ENCODE data around the gene RPS3.

The RPS3 gene

GRCh38 chr11:75434886-75435570 lies 35.7 kb downstream of the RPS3 start:
- DNase-seq (ENCODE audit: low read depth in 2 of 2) = no peak

DNA sequence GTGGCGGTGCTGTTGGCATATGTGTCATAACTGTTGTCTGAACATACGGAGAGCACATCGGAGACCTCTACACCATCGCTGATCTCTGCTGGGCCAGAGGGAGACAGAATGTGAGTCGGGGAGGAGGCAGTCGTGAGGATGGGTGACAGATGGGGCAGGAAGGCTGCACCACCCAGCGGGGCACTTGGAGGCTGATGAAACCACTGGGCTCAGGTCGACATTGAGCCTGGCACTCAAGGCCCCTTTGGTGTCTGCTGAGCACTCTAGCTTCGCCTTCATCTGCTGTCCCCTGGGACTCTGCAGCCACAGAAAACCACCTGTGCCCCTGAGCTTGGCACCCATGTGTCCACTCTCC lies 36.2 kb downstream of the RPS3 start:
- DNase-seq (ENCODE audit: low read depth in 2 of 2) = no peak

DNA sequence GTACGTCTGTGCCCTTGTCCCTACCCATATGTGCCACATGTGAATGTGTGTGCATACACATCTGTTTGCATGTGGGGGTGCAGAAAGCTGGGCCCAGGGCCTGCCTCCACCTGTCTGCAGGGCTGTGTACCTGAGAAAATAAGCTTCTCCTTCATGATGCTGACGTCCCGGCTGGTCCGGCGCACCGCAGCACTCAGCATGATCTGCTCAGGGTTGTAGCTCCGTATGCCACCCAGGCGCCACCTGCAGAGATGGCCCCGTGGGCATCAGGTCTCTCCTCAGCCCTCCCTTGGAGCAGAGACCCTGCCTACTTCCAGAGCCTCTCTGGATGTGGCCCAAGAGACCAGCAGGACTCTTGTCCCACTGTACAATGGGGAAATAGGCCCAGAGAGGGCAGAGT lies 37.5 kb downstream of the RPS3 start:
- DNase-seq (ENCODE audit: low read depth in 2 of 2) = no peak

GRCh38 chr11:75437966-75438659 lies 38.8 kb downstream of the RPS3 start:
- no peak for DNase-seq (ENCODE audit: low read depth in 2 of 2)

- DNase-seq (ENCODE audit: low read depth in 2 of 2) = no peak
Measured at GRCh38 chr11:75439026-75439425, 39.7 kb downstream of the RPS3 start.

- no peak for DNase-seq (ENCODE audit: low read depth in 2 of 2)
Measured at GRCh38 chr11:75439495-75440120, 40.3 kb downstream of the RPS3 start.

- DNase-seq (ENCODE audit: low read depth in 2 of 2) = no peak
Measured at GRCh38 chr11:75440960-75441803, 41.9 kb downstream of the RPS3 start.

DNA sequence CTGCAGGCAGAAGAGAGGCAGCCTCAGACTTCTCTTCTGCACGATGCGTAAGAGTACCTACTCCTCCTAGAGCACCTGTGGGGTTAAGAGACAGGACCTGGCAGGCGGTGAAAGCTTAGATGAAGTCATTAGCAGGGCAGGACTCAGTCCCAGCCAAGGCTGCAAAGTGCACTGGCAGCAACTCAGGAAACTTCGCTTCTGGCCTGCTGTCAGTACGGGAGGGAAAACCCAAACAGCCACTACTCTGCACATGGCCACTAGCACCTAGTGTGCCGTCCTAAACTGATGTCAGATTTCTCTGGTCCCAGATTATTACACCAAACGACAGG lies 42.5 kb downstream of the RPS3 start:
- no peak for DNase-seq (ENCODE audit: low read depth in 2 of 2)

DNA sequence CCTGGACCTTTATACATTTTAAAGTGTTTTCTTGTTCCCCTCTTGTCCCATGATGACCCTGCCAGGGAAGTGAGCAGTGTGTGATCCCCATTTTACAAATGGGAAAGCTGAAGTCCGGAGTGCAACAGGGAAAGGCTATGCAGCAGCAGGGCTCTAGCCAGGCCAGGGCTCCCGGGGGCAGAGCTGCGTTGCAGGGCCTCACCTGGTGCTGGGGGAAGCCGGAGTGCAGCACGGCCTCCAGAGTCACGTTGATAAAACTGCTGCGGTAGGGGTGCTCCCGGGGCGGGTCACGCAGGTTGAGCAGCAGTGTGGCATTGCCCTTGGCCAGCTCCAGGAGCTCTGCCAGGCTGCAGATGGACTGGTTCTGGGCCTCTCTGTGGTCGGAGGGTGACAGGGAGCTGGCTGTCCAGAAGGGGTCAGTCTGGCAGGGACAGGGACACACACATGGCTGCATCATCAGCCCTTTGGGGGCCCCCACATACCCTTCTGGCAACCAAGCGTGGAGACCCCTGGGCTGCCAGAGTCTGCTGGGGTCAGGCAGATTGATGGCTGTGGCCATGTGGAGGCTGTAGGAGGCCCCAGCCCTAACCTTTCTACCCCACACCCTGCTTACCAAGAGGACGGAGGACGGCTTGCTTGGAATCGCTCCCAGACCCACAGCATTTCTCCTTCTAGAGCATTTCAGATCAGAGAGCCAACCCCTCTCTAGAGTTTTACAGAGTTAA lies 43.0 kb downstream of the RPS3 start:
- DNase-seq (ENCODE audit: low read depth in 2 of 2) = no peak

GRCh38 chr11:75443043-75443442 lies 43.7 kb downstream of the RPS3 start:
- no peak for DNase-seq (ENCODE audit: low read depth in 2 of 2)

DNA sequence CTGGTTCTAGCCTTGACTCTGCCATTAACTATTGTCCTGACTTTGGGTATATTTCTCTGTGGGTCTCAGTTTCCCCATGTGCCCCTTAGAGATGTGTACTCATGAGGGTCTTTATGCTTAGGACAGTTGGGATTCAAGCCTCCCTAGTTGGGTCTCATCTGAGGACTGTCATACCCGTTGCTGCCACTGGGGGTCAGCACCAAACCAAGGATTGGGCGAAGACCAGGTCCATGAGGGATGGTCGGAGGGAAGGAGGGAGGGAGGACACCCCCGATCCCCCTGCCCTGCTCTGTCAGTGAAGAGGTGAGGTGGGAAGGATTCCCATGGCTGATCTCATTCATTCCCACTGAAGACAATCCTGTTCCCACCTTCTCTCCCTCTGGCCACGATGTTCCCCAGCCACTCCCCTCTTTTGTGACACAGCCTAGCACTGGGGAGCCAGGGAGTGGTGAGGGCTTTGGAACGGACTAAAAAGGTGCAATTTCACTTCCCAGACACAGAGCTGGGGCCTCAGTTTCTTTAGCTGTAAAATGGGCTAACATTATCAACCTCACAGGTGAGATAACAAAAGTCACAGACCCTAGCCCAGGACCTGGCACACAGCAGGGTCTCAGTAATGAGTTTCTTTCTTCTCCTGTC lies 46.1 kb downstream of the RPS3 start:
- DNase-seq (ENCODE audit: low read depth in 2 of 2) = peak; percentile 70 to 75

- DNase-seq (ENCODE audit: low read depth in 2 of 2) = no peak
Measured at GRCh38 chr11:75447415-75447814, 48.1 kb downstream of the RPS3 start.

DNA sequence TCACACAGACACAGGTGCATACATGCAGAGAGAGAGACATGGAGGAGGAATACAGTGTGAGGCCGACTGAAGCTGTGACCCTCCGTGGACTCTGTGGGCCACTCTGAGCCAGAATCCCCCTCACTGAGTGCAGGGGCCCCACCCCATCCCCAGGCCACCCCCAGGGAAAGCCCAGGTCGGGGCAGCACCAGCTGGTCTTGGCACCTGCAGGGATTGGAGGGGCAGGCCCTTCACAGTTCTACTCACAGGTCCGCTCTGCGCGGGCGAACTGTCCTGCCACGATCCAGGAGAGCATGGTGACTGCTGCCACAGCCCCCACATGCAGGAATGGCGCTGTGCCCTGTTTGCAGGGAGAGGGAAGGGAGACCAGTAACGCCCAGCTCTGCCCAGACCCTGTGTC lies 50.0 kb downstream of the RPS3 start:
- no peak for DNase-seq (ENCODE audit: low read depth in 2 of 2)

DNA sequence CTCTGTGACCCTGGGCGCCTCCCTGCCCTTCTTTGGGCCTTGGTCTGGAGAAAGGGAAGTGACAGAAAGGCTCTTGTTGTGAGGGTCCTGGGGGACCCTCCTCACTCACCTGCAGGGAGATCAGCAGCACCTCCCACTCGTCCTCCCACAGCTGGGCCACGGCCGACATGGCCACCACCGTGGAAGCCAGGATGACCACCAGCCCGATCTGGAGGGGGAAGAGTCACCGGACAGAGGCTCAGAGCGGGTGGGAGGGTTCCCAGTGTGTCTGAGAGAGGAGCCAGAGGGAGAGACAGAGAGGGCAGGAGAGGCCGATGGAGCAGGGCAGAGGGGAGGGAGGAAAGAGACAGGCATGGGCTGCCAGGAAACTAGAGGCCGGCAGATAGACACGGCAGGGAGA lies 50.5 kb downstream of the RPS3 start:
- DNase-seq (ENCODE audit: low read depth in 2 of 2) = no peak

DNA sequence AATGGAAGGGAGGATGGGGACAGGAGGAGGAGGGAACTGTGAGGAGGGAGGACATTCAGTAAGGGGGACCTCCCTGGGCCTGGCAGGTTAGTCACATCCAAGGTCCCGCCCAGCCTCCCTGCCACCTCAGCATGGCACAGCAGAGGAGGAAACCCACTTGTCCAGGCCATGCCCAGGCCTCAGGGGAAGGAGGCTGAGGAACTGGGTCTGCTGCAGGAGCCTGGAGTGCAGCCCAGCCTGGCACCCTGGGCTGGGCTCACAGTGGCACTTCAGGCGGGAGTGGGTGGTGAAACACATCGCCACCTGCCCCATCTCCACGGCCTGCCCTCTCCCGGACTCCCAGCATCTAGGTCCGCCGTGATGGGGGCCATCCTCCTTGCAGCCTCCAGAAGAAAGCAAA lies 50.9 kb downstream of the RPS3 start:
- DNase-seq (ENCODE audit: low read depth in 2 of 2) = no peak

- DNase-seq (ENCODE audit: low read depth in 2 of 2) = peak; percentile 26 to 31
Measured at GRCh38 chr11:75450826-75451821, 51.8 kb downstream of the RPS3 start.

DNA sequence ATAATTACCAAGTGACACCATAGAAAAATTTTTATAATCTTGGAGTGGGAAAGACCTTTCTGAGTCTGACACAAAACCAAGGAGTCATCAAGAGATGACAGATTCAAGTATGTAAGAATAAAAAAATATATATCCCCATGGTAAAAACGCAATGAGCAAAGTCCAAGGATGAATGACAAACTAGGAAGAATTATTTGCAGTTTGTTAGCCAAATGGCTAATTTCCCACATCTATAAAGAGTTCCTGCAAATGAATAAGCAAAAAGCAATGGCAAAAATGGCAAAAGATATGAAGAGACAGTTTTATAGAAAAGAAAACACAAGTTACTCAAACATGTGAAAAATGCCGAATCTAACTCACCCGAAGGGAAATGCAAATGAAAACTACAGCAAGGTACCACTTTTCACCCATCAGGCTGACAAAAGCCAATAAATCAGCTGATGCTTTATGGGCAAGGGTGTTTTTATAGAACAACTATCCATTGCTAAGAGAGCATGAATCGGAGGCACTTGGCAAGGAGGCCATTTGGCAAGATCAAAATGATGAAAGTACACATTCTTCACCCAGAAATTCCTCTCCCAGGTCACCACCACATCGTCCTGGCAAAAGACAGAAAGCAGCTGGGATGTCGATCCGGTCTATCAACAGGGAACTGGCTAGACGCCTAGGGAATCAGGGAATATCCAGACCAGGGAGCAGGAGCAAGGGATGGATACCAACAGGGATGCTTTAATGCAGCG lies 54.8 kb downstream of the RPS3 start:
- no peak for DNase-seq (ENCODE audit: low read depth in 2 of 2)

- DNase-seq (ENCODE audit: low read depth in 2 of 2) = no peak
Measured at GRCh38 chr11:75454987-75455386, 55.7 kb downstream of the RPS3 start.

Data from stimulated activated CD4-positive, alpha-beta T cell treated with anti-CD3 and anti-CD28 coated beads, Interleukin-1b, Interleukin-23, amount 100 ng/mL, for 4 hours (primary cell).